HL-60 (cell line): Measurements from ENCODE around the gene IBA57.

ENCODE experiments used
- DNase-seq, 2 experiments: peaks; one replicate each; pipeline ENCODE4 v3.0.0-alpha.2; 2010 to 2020; ENCODE audit warnings: low read depth in 1 of 2, low spot score in 1 of 2
- H3K27ac ChIP-seq: fragments of 250-450 bp; sonication (Bioruptor Pico); replicated peaks from 2 replicates; pipeline ENCODE4 v1.5.1; 2020; ENCODE audit warnings: mild to moderate bottlenecking, moderate library complexity
- H3K27me3 ChIP-seq: fragments of 250-450 bp; sonication (Bioruptor Pico); 2 replicates; pipeline ENCODE4 v1.5.1; 2021; ENCODE audit warnings: mild to moderate bottlenecking, moderate library complexity; ENCODE audit not compliant: insufficient read depth, poor library complexity, severe bottlenecking
- H3K4me3 ChIP-seq: replicated peaks from 2 replicates; pipeline ENCODE4 v1.5.1; 2011; ENCODE audit warnings: mild to moderate bottlenecking, control low read depth, low read length; ENCODE audit not compliant: insufficient read depth
- GABPA ChIP-seq: IDR thresholded peaks from 2 replicates; pipeline ENCODE4 v1.6.1; 2012; ENCODE audit warnings: low read depth
- POLR2AphosphoS5 ChIP-seq: IDR thresholded peaks from 2 replicates; pipeline ENCODE4 v1.6.1; 2012; ENCODE audit warnings: low read depth
- REST ChIP-seq: IDR thresholded peaks from 2 replicates; pipeline ENCODE4 v1.6.1; 2012; ENCODE audit warnings: low read depth; ENCODE audit not compliant: insufficient replicate concordance
- SPI1 ChIP-seq: IDR thresholded peaks from 2 replicates; pipeline ENCODE4 v1.6.1; 2012; ENCODE audit warnings: low read depth, mild to moderate bottlenecking, borderline replicate concordance
- TF ChIP-seq, protein P1 (sequence below): IDR thresholded peaks from one replicate; pipeline ENCODE4 v1.5.1; 2011; ENCODE audit warnings: low read length, control low read depth, inconsistent platforms; ENCODE audit not compliant: insufficient read depth

Gene IBA57

DNA sequence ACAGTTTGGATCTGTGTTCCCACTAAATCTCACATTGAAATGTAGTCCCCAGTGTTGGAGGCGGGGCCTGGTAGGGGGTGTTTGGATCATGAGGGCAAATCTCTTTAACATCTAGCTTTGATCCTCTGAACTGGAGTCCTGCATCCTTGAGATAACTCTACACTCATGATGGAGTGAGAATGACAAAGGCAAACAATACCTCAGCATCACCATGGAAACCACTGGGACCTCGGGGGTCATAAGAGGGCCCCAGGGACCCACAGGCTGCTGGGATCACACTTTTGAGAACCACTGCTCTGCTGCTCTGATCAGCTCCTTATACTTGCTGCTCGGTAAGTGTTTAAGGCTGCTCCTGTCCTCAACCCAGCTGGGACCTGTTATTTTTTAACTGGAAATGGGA is 28.8 kb downstream of the IBA57 start:
- TF ChIP-seq POLR2AphosphoS5, result no peak
- TF ChIP-seq REST, result no peak
- no peak for TF ChIP-seq GABPA
- TF ChIP-seq, protein P1, sequence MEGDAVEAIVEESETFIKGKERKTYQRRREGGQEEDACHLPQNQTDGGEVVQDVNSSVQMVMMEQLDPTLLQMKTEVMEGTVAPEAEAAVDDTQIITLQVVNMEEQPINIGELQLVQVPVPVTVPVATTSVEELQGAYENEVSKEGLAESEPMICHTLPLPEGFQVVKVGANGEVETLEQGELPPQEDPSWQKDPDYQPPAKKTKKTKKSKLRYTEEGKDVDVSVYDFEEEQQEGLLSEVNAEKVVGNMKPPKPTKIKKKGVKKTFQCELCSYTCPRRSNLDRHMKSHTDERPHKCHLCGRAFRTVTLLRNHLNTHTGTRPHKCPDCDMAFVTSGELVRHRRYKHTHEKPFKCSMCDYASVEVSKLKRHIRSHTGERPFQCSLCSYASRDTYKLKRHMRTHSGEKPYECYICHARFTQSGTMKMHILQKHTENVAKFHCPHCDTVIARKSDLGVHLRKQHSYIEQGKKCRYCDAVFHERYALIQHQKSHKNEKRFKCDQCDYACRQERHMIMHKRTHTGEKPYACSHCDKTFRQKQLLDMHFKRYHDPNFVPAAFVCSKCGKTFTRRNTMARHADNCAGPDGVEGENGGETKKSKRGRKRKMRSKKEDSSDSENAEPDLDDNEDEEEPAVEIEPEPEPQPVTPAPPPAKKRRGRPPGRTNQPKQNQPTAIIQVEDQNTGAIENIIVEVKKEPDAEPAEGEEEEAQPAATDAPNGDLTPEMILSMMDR, result no peak
- TF ChIP-seq SPI1, result no peak
- H3K4me3 ChIP-seq, result no peak overlapping the region
- DNase-seq, result no peak
- H3K27ac ChIP-seq, result no peak overlapping the region
- H3K27me3 ChIP-seq, result no peaks in the 10 kb centered on the region

- no peak for DNase-seq
- TF ChIP-seq POLR2AphosphoS5 (no peak), SPI1 (no peak), GABPA (no peak), REST (no peak)
- TF ChIP-seq, protein P1, result no peak
- Histone ChIP-seq H3K4me3 (no peak overlapping the region), H3K27me3 (no peaks in the 10 kb centered on the region), H3K27ac (no peak overlapping the region)
Measured at GRCh38 chr1:228194921-228195812, 29.6 kb downstream of the IBA57 start.

DNA sequence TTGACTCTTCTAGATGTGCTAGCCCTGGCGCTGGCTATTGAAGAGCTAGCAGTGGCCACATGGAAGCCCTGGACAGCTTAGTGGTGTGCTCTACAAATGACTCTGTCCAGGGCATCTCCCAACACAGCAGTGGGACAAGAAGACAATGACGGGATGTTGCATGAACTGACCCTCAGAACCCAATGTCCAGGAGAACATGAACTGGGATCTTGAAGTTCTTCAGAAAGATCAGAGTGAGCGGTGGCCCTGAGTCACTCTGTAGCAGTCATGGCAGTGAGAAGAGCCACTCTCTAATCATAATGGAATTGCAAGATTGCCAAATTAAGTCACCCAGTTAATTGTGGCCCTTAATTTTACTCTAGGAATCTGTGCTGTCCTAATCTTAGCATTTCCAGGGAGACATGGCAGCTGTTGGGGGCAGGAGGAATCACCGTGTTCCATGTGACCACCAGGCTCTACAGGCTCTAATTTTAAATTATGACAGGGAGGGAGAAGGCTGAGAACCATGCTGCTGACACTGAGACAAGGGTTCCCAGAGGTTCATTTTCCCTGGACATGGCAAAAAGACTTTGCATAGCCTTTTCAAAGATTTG is 32.0 kb downstream of the IBA57 start:
- TF ChIP-seq, protein P1, result no peak
- TF ChIP-seq POLR2AphosphoS5, result no peak
- TF ChIP-seq GABPA, result no peak
- no peak for TF ChIP-seq SPI1
- no peak for TF ChIP-seq REST
- H3K4me3 ChIP-seq, result no peak overlapping the region
- DNase-seq, result no peak
- no peaks in the 10 kb centered on the region for H3K27me3 ChIP-seq
- no peak overlapping the region for H3K27ac ChIP-seq
